ENCODE results near the gene DIPK1C.

DIPK1C gene

DNA sequence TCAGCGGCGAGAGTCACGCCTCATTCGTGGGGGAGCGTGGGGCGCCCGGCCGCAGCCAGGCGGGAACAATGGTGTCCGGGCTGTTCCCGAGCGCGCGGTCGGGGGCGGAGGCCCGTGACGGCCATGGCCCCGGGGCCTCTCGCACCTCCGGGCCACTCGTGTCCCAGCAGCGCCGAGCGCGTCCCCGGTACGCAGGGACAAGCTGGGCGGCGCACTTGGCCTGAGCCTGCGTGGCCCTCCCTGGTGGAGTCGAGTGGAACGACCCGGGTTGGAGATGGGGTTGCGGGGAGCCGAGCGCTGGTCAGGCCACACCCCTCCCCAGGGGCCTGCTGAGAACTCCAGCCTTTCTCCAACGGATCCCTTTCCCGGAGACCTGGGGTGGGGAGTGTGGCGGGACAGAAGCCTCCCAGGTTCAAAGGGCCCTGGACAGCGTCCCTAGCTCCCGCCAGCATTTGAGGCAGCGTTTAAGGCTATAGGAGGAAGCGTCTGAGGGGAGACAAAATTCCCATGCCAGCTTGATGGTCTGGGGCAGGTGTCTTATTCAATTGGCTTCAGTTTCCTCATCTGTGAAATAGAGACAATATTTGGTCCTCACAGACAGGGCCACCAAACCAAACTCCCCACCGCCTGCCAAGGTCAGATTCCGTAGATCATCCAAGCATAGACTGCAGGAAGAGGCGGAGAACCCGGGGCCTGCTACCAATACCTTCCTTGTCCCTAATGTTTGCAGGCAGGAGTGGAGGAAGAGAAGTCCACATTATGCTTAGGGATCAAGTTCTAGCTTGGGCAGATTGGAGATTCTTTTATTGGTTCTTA is 39.6 kb upstream of the DIPK1C start:
- Mint-ChIP-seq H3K27me3 (ENCODE audit: low read depth, poor library complexity) (peaks cover 5% of the 10 kb centered on the region), H3K36me3 (ENCODE audit: low read depth) (peaks cover 38% of the 10 kb centered on the region), H3K4me3 (peak overlapping the region; percentile 93), H3K9me3 (peaks cover 4% of the 10 kb centered on the region), H3K27ac (peak overlapping the region; percentile 86), H3K4me1 (peaks cover 45% of the 10 kb centered on the region)
- no peak for TF ChIP-seq CTCF (IDR thresholded peaks at IDR 0.05)
- peak; percentile 71 for DNase-seq

- peaks cover 9% of the 10 kb centered on the region for H3K9me3 Mint-ChIP-seq
- peak; percentile 100 for DNase-seq
- peak within 1 kb of the TSS; percentile 93 for H3K4me3 Mint-ChIP-seq
- H3K27me3 Mint-ChIP-seq (ENCODE audit: low read depth, poor library complexity), result peaks cover 7% of the 10 kb centered on the region
- H3K27ac Mint-ChIP-seq, result peak within 1 kb of the TSS; percentile 97
- H3K4me1 Mint-ChIP-seq, result peaks cover 45% of the 10 kb centered on the region
- no peak for TF ChIP-seq CTCF (IDR thresholded peaks at IDR 0.05)
- peaks cover 31% of the 10 kb centered on the region for H3K36me3 Mint-ChIP-seq (ENCODE audit: low read depth)
Observed at GRCh38 chr18:74495581-74496507, 38.7 kb upstream of the DIPK1C start, which contains the start of gene CNDP2. CNDP2 (plus strand) TSS chr18:74496363; CDS start chr18:74499974, 3,611 bp downstream.

GRCh38 chr18:74494514-74494913 is 37.4 kb upstream of the DIPK1C start:
- no peak overlapping the region for H3K27ac Mint-ChIP-seq
- peak overlapping the region; percentile 93 for H3K4me3 Mint-ChIP-seq
- H3K36me3 Mint-ChIP-seq (ENCODE audit: low read depth), result peaks cover 18% of the 10 kb centered on the region
- peaks cover 9% of the 10 kb centered on the region for H3K9me3 Mint-ChIP-seq
- no peak for TF ChIP-seq CTCF (IDR thresholded peaks at IDR 0.05)
- peaks cover 36% of the 10 kb centered on the region for H3K4me1 Mint-ChIP-seq
- peaks cover 7% of the 10 kb centered on the region for H3K27me3 Mint-ChIP-seq (ENCODE audit: low read depth, poor library complexity)
- no peak for DNase-seq

GRCh38 chr18:74493689-74494088 is 36.6 kb upstream of the DIPK1C start:
- peaks cover 11% of the 10 kb centered on the region for H3K36me3 Mint-ChIP-seq (ENCODE audit: low read depth)
- peak; percentile 49 for TF ChIP-seq CTCF (IDR thresholded peaks at IDR 0.05)
- H3K27ac Mint-ChIP-seq, result no peak overlapping the region
- peaks cover 37% of the 10 kb centered on the region for H3K4me1 Mint-ChIP-seq
- DNase-seq, result peak; percentile 31
- peak overlapping the region; percentile 52 for H3K4me3 Mint-ChIP-seq
- peaks cover 9% of the 10 kb centered on the region for H3K9me3 Mint-ChIP-seq
- peaks cover 7% of the 10 kb centered on the region for H3K27me3 Mint-ChIP-seq (ENCODE audit: low read depth, poor library complexity)

GRCh38 chr18:74492259-74492658 is 35.2 kb upstream of the DIPK1C start:
- Mint-ChIP-seq H3K9me3 (peaks cover 9% of the 10 kb centered on the region), H3K4me3 (no peak overlapping the region), H3K27me3 (ENCODE audit: low read depth, poor library complexity) (peaks cover 7% of the 10 kb centered on the region), H3K4me1 (peaks cover 36% of the 10 kb centered on the region), H3K36me3 (ENCODE audit: low read depth) (peaks cover 5% of the 10 kb centered on the region), H3K27ac (no peak overlapping the region)
- no peak for DNase-seq
- TF ChIP-seq CTCF (IDR thresholded peaks at IDR 0.05), result no peak

Measured in nephron progenitor cell (in vitro differentiated cells).